Loucy (cell line): Measurements from ENCODE around the gene STX5.

Experiments used
- CTCF ChIP-seq: fragments of 200-600 bp; sonication (generic); conservative IDR thresholded peaks from 2 replicates; pipeline ENCODE4 v1.5.1; 2014; ENCODE audit warnings: mild to moderate bottlenecking, antibody characterized with exemption, low read length
- EZH2phosphoT487 ChIP-seq: fragments of 200-600 bp; IDR thresholded peaks from 2 replicates; pipeline ENCODE4 v1.6.1; 2018; ENCODE audit warnings: antibody characterized with exemption, mild to moderate bottlenecking, moderate library complexity, borderline replicate concordance

- peak; percentile 63 for TF ChIP-seq CTCF
- no peak for TF ChIP-seq EZH2phosphoT487
Observed at GRCh38 chr11:62880803-62881578, 49.1 kb upstream of the STX5 start, which contains the start of gene SLC3A2.
